Embryonic facial prominence (tissue), 1 donor: ENCODE results near the gene NCOA3.

ENCODE experiments used
- DNase-seq: peaks from one replicate; pipeline ENCODE4 v3.0.0-alpha.2; 2016; ENCODE audit errors: extremely low spot score

The NCOA3 gene

GRCh38 chr20:47635256-47635655 lies 133.6 kb downstream of the NCOA3 start:
- no peak for DNase-seq

GRCh38 chr20:47638851-47639250 lies 137.2 kb downstream of the NCOA3 start:
- DNase-seq = no peak

- no peak for DNase-seq
Observed at GRCh38 chr20:47642118-47642517, 140.4 kb downstream of the NCOA3 start.

- DNase-seq = no peak
Observed at GRCh38 chr20:47642624-47643023, 140.9 kb downstream of the NCOA3 start.

- DNase-seq = no peak
Observed at GRCh38 chr20:47645632-47646031, 143.9 kb downstream of the NCOA3 start.

GRCh38 chr20:47647994-47648393 lies 146.3 kb downstream of the NCOA3 start:
- no peak for DNase-seq

- DNase-seq = no peak
Observed at GRCh38 chr20:47648943-47649342, 147.3 kb downstream of the NCOA3 start.

- no peak for DNase-seq
Observed at GRCh38 chr20:47652301-47652700, 150.6 kb downstream of the NCOA3 start.

- DNase-seq = no peak
Observed at GRCh38 chr20:47652794-47653193, 151.1 kb downstream of the NCOA3 start.

- no peak for DNase-seq
Observed at GRCh38 chr20:47653869-47654268, 152.2 kb downstream of the NCOA3 start.

- no peak for DNase-seq
Observed at GRCh38 chr20:47654370-47654769, 152.7 kb downstream of the NCOA3 start.

- no peak for DNase-seq
Observed at GRCh38 chr20:47655635-47656034, 153.9 kb downstream of the NCOA3 start.

GRCh38 chr20:47656318-47656717 lies 154.6 kb downstream of the NCOA3 start:
- no peak for DNase-seq

GRCh38 chr20:47659904-47660601 lies 158.4 kb downstream of the NCOA3 start:
- no peak for DNase-seq

GRCh38 chr20:47660602-47660905 lies 158.9 kb downstream of the NCOA3 start:
- no peak for DNase-seq

GRCh38 chr20:47660983-47661700 lies 159.5 kb downstream of the NCOA3 start:
- DNase-seq = no peak

- DNase-seq = no peak
Observed at GRCh38 chr20:47661714-47662113, 160.0 kb downstream of the NCOA3 start.

- DNase-seq = no peak
Observed at GRCh38 chr20:47662483-47663353, 161.0 kb downstream of the NCOA3 start.

- peak; percentile 55 for DNase-seq
Observed at GRCh38 chr20:47663354-47664067, 161.8 kb downstream of the NCOA3 start.

- DNase-seq = no peak
Observed at GRCh38 chr20:47664068-47664437, 162.4 kb downstream of the NCOA3 start.

GRCh38 chr20:47664744-47665143 lies 163.1 kb downstream of the NCOA3 start:
- no peak for DNase-seq
